NT2/D1 (cell line): ENCODE data around the gene CALML3.
A peak's percentile ranks its signal among the peaks of the same experiment; 100 is the strongest.

Source experiments
- DNase-seq: peaks from one replicate; pipeline ENCODE4 v3.0.0-alpha.2; 2011; ENCODE audit warnings: low read depth, low spot score
- H3K27me3 ChIP-seq: 2 replicates; pipeline ENCODE4 v1.6.0; 2011; ENCODE audit warnings: mild to moderate bottlenecking; ENCODE audit not compliant: insufficient read length, insufficient read depth
- H3K36me3 ChIP-seq: 2 replicates; pipeline ENCODE4 v1.6.1; 2011; ENCODE audit warnings: mild to moderate bottlenecking, low read length, mixed read lengths; ENCODE audit not compliant: insufficient read depth, insufficient read length
- H3K4me1 ChIP-seq: 2 replicates; pipeline ENCODE4 v1.5.1; 2011; ENCODE audit not compliant: insufficient read depth, insufficient read length
- H3K4me3 ChIP-seq: 2 replicates; pipeline ENCODE4 v1.5.1; 2011; ENCODE audit warnings: low read depth; ENCODE audit not compliant: insufficient read length
- H3K9ac ChIP-seq: 2 replicates; pipeline ENCODE4 v1.6.0; 2011; ENCODE audit warnings: low read depth; ENCODE audit not compliant: insufficient read length
- H3K9me3 ChIP-seq: 2 replicates; pipeline ENCODE4 v1.5.1; 2011; ENCODE audit warnings: mild to moderate bottlenecking, low read length; ENCODE audit not compliant: insufficient read depth
- SUZ12 ChIP-seq: IDR thresholded peaks from 2 replicates; pipeline ENCODE4 v1.6.1; 2011; ENCODE audit not compliant: insufficient read length, insufficient read depth; ENCODE audit errors: extremely low read depth
- YY1 ChIP-seq: IDR thresholded peaks from 2 replicates; pipeline ENCODE4 v1.6.1; 2011; ENCODE audit not compliant: insufficient read length, insufficient read depth
- ZNF274 ChIP-seq: IDR thresholded peaks from 2 replicates; pipeline ENCODE4 v1.6.1; 2011; ENCODE audit warnings: mild to moderate bottlenecking, low read depth, low read length

CALML3 gene

GRCh38 chr10:5545778-5546710 lies 21.3 kb downstream of the CALML3 start:
- H3K4me3 ChIP-seq, result no peak overlapping the region

GRCh38 chr10:5546891-5547680 lies 22.3 kb downstream of the CALML3 start:
- H3K9me3 ChIP-seq, result peaks cover 17% of the 10 kb centered on the region
- no peak overlapping the region for H3K9ac ChIP-seq
- no peaks in the 10 kb centered on the region for H3K36me3 ChIP-seq
- no peaks in the 10 kb centered on the region for H3K27me3 ChIP-seq
- no peak overlapping the region for H3K4me3 ChIP-seq
- TF ChIP-seq YY1 (no peak), ZNF274 (no peak), SUZ12 (no peak)
- DNase-seq, result no peak
- peaks cover 5% of the 10 kb centered on the region for H3K4me1 ChIP-seq

More at GRCh38 chr10:5545778-5546710, 21.3 kb downstream of the CALML3 start:
- no peak for DNase-seq
- peaks cover 23% of the 10 kb centered on the region for H3K9me3 ChIP-seq
- H3K27me3 ChIP-seq, result no peaks in the 10 kb centered on the region
- TF ChIP-seq YY1 (no peak), SUZ12 (no peak), ZNF274 (no peak)
- no peak overlapping the region for H3K9ac ChIP-seq
- H3K4me1 ChIP-seq, result peaks cover 5% of the 10 kb centered on the region
- H3K36me3 ChIP-seq, result no peaks in the 10 kb centered on the region

DNA sequence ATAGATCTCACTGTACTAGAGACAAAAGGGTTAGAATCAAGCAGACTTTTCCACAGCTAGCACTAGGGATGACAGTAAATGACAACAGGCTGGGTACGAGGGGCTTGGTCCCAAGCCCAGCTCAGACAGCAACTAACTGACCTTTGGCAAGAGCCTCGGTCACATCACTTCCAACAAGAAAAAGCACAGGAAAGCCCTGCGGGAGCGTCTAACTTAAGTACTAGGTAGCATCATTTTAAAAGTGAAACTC lies 22.8 kb downstream of the CALML3 start:
- H3K4me1 ChIP-seq, result peaks cover 5% of the 10 kb centered on the region
- peaks cover 12% of the 10 kb centered on the region for H3K9me3 ChIP-seq
- DNase-seq, result no peak
- H3K9ac ChIP-seq, result no peak overlapping the region
- no peak overlapping the region for H3K4me3 ChIP-seq
- no peaks in the 10 kb centered on the region for H3K27me3 ChIP-seq
- no peaks in the 10 kb centered on the region for H3K36me3 ChIP-seq
- TF ChIP-seq SUZ12 (no peak), YY1 (no peak), ZNF274 (no peak)

- peak overlapping the region; percentile 22 for H3K9ac ChIP-seq
- H3K4me3 ChIP-seq, result no peak overlapping the region
- peaks cover 5% of the 10 kb centered on the region for H3K4me1 ChIP-seq
- H3K27me3 ChIP-seq, result no peaks in the 10 kb centered on the region
- H3K36me3 ChIP-seq, result no peaks in the 10 kb centered on the region
- H3K9me3 ChIP-seq, result peaks cover 7% of the 10 kb centered on the region; the same call in 1 of the 2 replicates
- no peak for DNase-seq
- TF ChIP-seq ZNF274, result no peak
- no peak for TF ChIP-seq SUZ12
- TF ChIP-seq YY1, result no peak
Observed at GRCh38 chr10:5547931-5548660, 23.3 kb downstream of the CALML3 start.

- Histone ChIP-seq H3K9me3 (no peaks in the 10 kb centered on the region), H3K27me3 (no peaks in the 10 kb centered on the region), H3K36me3 (no peaks in the 10 kb centered on the region), H3K4me3 (no peak overlapping the region), H3K9ac (no peak overlapping the region), H3K4me1 (peaks cover 5% of the 10 kb centered on the region)
- TF ChIP-seq ZNF274, result no peak
- no peak for TF ChIP-seq SUZ12
- no peak for TF ChIP-seq YY1
- no peak for DNase-seq
Observed at GRCh38 chr10:5549462-5550249, 24.9 kb downstream of the CALML3 start.

GRCh38 chr10:5550250-5550545 lies 25.4 kb downstream of the CALML3 start:
- DNase-seq, result no peak
- TF ChIP-seq ZNF274 (no peak), YY1 (no peak), SUZ12 (no peak)
- no peak overlapping the region for H3K4me3 ChIP-seq

More at GRCh38 chr10:5550250-5550545, 25.4 kb downstream of the CALML3 start:
- H3K36me3 ChIP-seq, result no peaks in the 10 kb centered on the region
- H3K9ac ChIP-seq, result no peak overlapping the region
- peaks cover 5% of the 10 kb centered on the region for H3K4me1 ChIP-seq
- no peaks in the 10 kb centered on the region for H3K9me3 ChIP-seq
- no peaks in the 10 kb centered on the region for H3K27me3 ChIP-seq
